ENCODE data around the gene RARS1.
"Not testable (repeated sequence)": the region's sequence is repeated elsewhere in the genome, so short reads cannot be mapped to it uniquely, and the experiment has no call there.

RARS1 gene

DNA sequence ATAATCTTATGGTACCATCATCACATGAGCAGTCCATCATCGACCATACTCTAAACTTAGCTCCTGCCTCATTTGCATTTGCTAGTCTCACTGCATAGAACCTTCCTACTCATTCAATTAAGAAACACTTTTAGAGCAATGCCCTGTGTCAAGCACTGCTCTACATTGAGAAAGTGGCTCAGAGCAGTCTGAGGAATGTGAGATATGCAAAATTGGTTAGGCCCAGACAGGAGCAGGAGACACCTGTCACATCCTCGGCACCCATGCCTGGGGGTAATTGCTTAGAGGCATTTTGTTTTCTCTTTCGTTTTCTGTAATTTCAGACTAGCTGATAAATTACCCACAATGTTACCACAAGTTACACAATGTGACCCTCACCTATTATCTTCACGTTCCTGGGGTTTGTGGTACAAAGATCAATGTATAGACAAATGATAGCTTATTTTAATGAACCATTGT is 4.9 kb upstream of the RARS1 start:
- DNase-seq (ENCODE audit: low read depth in 2 of 2) = no peak

DNA sequence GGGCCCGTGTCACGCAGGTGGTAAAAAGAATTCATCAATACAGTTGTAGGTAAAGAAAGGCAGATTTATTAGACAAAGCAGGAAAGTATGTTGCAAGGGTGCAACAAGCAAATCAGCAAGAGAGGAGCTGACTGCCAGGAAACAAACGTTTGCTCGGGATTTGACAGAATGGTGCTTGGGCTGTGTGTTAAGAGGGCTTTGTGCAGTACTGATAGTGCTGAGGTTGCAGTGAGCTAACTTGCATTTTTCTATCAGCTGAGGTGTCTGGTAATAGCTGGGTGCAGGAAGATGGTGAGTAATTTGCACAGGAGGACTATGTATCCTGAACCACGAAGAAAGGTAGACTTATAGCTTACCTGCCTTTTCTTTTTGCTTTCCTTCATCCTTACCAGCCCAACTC is 3.9 kb upstream of the RARS1 start:
- no peak for DNase-seq (ENCODE audit: low read depth in 2 of 2)

DNA sequence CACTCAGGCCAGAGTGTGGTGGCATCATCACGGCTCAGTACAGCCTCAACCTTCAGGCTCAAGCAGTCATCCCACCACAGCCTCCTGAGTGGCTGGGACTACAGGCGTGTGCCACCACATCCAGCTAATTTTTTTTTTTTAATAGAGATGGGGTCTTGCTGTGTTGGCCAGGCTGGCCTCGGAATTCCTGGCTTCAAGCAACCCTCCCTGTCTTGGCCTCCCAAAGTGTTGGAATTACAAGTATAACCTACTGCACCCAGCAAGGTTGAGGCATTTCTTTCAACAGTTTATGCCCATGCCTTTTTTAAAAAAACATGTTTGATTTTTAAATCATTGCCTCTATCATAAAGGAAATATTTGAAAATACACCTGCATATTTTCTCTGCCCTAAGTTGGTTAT is 2.8 kb downstream of the RARS1 start:
- DNase-seq (ENCODE audit: low read depth in 2 of 2) = no peak

DNA sequence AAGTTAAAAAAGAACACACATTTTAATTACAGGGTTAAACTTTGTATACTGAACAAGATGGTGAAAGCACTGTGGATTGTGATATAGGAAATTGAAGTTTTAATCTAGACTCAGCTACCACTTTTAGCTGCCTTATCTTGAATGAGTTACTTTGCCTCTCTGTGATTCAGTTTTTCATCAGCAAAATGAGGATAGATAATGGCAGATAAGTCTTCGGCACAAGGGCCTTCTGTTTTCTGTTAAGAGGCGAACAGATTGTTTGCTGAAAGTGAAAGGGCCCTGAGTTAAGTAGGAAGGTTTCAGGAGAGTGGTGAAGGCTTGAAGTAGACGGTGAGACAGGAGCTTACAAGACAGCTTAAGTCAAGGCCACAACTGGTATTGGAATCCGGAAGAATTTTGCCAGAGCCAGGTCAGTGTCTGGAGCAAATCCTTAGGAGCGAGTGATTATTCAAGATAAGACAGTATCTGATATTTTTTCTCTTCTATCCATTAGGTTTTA is 7.8 kb downstream of the RARS1 start:
- DNase-seq (ENCODE audit: low read depth in 2 of 2) = no peak

DNA sequence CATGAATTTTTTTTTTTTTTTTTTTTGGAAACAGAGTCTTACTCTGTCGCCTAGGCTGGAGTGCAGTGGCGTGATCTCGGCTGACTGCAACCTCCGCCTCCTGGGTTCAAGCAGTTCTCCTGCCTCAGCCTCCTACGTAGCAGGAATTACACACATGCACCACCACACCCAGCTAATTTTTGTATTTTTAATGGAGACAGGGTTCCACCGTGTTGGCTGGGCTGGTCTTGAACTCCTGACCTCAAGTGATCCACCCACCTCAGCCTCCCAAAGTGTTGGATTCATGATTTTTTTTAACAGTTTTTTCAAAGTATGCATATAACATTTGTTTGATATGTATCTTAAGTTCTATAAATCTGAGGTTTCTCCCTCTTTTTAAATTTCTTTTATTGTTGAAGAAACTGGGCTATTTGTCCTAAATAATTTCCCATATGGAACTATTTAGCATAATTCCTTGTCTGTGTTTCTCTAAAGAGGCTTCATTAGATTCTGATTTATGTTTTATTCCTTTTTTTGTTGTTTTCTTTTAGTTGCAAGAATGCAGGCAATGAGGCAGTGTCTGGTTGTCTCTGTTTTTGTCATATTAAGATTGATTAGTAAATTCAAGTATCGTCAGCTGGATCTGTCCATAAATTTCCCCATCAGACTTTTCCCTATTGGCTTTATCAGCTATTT is 16.4 kb downstream of the RARS1 start:
- no peak for DNase-seq (ENCODE audit: low read depth in 2 of 2)

DNA sequence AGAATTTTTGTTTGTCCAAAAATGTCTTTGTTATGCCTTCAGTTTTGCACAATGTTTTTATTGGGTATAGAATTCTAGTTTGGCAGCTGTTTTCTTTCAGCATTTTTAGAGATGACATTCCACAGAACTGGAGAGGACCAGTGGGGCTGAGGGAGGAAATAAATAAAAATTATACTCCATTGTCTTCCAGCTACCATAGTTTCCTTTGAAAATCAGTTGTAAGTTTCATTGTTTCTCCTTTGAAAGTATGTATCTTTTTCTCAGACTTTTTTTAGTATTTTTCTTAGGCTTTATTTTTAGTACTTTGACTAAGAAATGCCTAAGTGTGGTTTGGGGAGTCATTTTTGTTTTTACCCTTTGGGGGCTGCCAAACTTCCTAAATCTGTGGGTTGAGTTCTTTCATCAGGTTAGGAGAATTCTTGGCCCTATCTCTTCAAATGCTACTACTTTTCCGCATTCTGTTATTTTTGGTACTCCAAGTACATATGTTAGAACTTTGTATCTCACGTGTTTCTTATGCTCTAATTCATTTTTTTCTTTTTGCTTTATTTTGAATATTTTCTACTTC is 27.7 kb downstream of the RARS1 start:
- no peak for DNase-seq (ENCODE audit: low read depth in 2 of 2)

DNA sequence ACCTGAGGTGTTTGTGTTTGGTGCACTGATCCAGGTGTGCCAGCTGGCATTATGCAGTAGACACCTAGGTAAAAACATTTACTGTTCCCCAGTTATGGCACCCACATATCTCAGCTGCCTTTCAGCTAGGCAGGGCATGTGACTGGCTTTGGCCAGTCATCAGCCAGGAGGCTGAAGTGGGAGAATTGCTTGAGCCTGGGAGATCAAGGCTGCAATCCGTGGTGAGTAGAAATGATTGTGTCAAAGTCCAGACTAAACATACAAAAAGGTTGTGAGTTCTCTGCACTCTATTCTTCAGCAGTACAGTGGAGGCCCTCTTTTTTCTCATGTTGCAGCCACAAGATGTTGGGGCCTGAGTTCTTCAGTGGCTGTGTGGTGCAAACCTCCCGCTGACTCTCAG is 39.6 kb downstream of the RARS1 start:
- DNase-seq (ENCODE audit: low read depth in 2 of 2) = no peak

DNA sequence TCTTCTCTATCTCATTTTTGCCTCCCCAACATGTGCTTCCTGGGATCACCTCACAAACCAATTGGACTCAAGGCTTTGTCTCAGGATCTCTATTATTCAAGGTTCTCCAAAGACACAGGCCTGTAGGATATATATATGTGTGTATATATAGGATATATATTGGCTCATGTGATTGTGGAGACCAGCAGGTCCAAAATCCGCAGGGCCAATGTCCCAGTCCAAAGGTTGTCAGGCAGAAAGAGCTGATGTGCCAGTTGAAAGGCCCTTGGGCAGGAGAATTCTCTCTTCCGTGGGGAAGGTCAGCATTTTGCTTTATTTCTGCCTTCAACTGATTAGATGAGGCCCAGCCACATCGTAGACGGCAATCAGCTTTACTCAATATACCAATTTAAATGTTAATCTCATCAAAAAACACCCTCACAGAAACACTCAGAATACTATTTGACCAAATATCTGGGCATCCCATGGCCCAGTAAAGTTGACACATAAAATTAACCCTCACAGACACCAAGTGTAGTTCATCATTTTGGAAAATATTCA is 41.6 kb downstream of the RARS1 start:
- DNase-seq (ENCODE audit: low read depth in 2 of 2) = no peak

DNA sequence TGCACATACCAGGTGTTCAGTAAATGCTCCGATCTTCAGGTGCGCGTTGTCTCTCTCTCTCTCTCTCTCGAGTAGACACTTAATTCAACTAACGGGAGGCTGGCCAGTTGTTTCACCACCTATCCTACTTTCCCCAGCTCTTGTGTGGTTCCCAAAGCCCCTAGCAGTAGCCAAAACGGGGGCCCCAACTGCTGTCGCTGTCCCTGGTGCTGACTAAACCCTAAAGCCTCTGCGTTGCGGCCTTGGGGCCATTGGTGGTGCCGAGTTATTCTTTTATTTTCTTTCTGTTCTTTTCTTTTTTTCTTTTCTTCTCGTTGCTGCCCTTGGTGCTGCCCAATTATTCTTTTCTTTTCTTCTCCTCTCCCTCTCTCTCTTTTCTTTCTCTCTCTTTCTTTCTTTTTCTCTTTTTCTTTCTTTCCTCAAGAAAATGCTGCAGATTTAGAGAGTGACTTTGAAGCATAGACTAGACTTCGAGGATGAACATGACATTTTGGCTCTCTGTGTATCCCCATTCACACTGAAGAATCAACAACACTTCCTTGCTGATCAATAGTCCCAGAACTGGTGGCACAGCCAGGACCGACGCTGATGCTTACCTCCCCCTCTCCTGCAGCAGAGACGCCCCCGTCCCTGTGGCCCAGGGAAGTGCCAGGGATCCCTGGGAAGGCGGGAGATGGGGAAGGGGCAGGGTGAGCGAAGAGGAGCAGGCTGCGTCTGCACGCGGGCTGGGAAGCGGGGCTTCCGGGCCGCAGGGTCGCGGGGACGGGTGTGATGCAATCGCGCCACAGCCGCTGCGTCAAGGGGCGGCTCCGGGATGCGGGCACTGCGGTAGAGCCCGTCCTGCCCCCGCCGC is 42.5 kb downstream of the RARS1 start, which contains the start of gene FBLL1:
FBLL1 (plus strand) TSS at position 785 of the 853 bp plus-strand sequence. CDS start 200 bp downstream, outside the sequence.
- peak; percentile 10 to 13 for DNase-seq (ENCODE audit: low read depth in 2 of 2)

DNA sequence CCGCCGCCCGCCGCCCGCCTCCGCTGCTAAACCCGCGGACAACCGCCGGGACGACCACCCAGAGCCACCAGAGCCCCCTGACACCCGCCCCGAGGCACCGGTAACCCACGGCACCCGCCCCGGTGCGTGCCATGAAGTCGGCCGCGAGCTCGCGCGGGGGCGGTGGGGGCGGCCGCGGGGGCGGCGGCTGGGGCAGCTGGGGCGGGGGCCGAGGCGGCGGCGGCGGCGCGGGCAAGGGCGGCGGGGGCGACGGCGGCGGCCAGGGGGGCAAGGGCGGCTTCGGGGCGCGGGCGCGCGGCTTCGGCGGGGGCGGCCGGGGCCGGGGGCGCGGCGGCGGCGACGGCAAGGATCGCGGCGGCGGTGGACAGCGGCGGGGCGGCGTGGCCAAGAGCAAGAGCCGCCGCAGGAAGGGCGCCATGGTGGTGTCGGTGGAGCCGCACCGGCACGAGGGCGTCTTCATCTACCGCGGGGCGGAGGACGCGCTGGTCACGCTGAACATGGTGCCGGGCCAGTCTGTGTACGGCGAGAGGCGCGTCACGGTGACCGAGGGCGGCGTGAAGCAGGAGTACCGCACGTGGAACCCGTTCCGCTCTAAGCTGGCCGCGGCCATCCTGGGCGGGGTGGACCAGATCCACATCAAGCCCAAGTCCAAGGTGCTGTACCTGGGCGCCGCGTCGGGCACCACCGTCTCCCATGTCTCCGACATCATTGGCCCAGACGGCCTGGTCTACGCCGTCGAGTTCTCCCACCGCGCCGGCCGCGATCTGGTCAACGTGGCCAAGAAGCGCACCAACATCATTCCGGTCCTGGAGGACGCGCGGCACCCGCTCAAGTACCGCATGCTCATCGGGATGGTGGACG is 43.3 kb downstream of the RARS1 start:
- DNase-seq (ENCODE audit: low read depth in 2 of 2) = no peak

DNA sequence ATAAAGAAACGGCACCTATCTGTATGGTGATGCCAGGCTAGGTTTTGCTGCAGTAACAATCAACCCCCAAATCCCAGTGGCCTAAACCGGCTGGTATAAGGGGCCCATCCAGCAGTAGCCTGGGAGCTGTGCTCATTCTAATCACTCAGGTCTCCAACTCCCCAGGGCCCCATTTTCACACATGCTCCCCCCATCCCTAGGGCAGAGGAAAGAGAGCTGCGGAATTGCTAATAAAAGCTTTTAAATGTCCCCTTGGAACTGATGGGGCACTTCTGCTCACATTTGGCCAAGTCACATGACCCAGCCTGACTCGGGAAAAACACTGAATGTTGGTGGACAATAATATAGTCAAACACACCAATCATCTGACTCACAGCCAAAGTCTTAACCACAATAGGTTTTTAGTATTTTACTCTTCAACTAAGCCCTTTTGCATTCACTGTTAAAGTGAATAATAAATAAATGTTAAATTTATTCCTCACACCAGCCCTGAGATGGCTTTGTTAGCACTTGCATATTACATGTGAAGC is 44.4 kb downstream of the RARS1 start:
- no peak for DNase-seq (ENCODE audit: low read depth in 2 of 2)

DNA sequence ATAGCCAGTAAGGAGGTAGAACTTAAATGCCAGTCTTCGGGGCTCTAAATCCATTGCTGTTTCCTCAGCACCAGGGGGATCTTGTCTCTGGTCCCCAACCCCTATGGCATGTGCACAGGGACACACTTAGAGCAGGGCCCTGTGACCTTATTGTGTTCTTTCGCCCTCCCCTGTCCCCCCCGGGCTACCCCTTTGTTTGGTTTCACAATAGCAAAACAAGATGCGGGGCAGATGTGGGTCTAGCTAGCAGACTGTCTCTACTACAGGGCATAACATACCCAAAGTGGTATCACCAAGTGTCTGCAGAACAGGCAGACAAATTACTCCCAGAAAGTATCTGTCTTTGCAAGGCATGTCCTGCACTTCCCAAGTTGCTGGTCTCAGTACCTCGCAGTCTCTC is 44.9 kb downstream of the RARS1 start:
- no peak for DNase-seq (ENCODE audit: low read depth in 2 of 2)

DNA sequence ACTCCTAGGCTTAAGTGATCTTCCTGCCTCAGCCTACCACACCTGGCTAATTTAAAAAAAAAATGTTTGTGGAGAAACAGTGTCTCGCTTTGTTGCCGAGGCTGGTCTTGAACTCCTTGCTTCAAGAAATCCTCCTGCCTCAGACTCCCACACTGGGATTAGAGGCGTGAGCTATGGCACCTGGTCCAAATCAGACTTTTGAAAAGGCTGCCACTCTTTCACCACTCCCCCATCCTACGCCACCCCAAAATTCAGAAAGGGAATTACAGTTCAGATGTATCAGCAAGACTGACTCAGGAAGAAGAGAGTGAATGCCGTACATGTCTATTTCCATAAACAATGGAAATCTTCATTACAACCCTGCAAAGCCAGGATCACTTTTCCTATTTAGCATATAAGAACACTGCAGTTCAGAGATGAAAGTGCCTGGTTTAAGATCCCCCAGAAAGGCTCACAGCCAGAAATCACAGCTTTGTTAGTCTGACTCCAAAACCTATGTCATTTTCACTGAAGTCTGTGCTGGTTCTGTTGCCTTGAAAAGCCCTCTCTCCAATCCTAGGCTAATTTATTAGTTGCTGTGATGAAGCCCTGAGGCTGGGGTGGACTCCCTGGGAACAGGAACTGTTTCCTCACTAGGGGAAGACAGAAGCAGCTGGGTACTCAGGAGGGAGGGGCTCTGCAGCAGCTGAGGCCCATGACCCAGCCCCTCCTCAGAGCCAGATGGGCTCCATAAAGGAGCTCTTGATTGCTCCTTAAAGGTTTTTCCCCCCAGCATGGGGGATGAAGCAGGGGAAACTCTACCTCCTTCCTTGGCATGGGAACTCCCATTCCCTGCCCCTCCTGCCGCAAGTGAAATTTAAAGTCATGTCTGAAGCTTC is 46.0 kb downstream of the RARS1 start:
- DNase-seq (ENCODE audit: low read depth in 2 of 2) = no peak

DNA sequence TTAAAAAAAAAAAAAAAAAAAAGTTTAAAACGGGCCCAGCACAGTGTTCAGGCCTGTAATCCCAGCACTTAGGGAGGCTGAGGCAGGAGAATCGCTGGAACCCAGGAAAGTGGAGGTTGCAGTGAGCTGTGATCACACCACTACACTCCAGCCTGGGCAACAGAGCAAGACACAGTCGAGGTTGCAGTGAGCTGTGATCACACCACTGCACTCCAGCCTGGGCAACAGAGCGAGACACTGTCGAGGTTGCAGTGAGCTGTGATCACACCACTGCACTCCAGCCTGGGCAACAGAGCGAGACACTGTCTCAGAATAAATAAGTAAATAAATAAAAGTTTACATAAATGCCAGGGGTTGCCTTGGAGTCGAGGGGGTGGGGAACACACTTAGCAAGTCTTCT is 48.1 kb downstream of the RARS1 start:
- DNase-seq (ENCODE audit: low read depth in 2 of 2) = not testable (repeated sequence)

DNA sequence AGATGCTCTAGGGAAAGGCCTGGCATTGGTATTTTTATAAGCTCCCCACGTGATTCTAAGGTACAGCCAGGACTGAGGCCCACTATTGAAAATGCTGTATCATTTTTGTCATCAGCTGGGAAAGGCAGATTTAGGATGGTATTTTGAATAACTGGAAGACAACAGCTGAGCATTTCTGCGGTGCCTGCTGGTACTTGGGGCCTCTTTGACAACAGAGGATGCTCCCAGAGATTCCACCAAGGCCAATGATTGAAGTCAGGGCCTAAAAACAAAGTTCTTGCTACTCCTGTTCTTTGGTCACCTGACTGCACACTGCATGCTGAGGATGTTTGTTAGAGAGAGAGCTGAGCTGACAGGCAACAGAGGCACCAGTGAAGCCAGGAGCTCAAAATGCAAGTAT is 50.9 kb downstream of the RARS1 start:
- DNase-seq (ENCODE audit: low read depth in 2 of 2) = no peak

DNA sequence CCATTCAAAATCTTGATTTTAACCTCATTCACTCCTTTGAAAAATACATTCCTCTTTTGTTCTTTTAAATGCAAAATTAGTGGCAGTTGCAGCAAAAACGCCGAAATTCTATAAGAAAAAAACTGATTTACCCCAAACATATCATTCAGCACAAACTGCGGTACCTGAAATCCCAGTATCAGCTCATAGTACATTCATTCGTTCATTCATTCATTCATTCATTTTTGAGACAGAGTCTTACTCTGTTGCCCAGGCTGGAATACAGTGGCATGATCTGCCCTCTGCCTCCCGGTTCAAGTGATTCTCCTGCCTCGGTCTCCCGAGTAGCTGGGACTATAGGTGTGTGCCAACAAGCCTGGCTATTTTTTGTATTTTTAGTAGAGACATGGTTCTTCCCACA is 63.3 kb downstream of the RARS1 start:
- no peak for DNase-seq (ENCODE audit: low read depth in 2 of 2)

DNA sequence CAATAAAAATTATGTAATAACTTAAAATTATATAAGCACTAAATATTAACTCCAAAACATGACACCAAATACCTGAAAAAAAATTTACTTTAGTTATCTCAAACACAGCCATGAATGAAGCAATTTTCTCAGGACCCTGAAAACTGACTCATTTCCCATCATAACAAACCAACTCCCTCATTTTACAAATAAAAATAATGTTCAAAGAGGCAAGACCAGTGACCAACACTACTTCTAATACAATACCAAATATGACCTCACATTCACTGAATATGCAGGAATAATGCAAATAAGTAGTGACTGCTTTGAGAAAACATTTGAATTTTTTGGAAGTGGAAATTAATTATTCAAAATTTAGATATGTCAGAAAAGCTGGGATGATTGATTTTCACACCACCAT is 64.4 kb downstream of the RARS1 start:
- DNase-seq (ENCODE audit: low read depth in 2 of 2) = no peak

DNA sequence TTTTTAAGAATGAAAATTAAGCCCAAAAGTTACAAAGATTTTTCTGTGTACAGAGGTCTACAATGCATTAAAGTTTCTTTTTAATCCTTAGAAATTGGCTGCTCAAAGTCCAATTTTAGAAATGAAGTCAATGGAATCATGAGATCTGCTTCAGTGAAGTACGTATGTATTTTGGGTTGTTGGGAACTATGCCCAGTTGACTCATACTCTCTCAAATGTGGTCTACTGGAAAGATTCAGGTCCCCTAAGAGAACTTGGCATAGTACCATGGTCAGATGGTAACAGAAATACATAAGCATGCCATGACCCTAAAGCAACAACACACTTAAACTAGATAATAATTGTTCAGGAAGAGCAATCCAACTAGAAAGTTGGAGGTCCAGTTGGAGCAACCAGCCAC is 65.9 kb downstream of the RARS1 start:
- peak; percentile 79 to 82 for DNase-seq (ENCODE audit: low read depth in 2 of 2)

DNA sequence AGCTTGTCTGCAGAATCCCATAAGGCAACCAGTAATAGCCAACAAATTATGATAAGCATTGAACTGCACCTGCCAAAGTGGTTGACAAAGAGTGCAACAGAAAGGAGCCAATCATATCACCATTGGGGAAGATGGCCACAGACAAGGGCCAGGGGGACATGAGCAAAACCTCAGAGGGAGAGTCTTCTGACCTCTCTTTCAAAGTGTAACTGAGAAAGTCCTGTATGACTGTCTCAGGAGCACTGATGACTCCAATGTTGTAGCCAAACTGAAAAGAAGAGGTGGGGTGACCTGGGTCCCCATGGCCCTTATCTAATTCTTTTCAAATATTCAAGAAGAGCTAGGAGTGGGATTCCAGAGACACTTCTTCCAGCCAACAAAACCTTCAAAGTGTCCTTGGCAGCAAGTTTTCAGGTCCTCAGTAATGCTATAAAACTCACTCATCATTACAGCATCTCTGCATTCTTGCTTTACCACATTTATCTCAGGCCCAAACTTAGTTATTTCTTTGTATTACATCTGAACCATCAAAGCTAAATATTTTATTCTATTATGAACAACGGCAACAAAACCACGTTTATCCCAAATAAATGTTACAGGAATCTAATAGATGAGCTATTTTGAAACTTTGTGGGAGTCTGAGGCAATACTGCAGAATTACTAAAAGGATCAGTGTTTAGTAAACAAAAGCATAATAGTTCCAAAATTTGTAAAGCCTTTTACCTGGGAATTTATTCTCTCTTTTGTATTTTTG is 67.3 kb downstream of the RARS1 start:
- DNase-seq (ENCODE audit: low read depth in 2 of 2) = no peak
